Stimulated activated memory B cell treated with anti-CD40 and anti-IgM and Interleukin-4, amounts not matched to agents 10 μg/mL and 1 μg/mL and 100 μg/mL, for 72 hours (primary cell): ENCODE measurements around the gene HNF1A.

Source experiments
- ATAC-seq: fragments of 150-1000 bp; cut with Tn5 transposase; 2 replicates; pipeline ENCODE4 v1.10.0; 2021
- H3K27ac Mint-ChIP-seq: one replicate; pipeline ENCODE4 v1.8.0; 2022; ENCODE audit warnings: mild to moderate bottlenecking, mixed read lengths
- H3K27me3 Mint-ChIP-seq: one replicate; pipeline ENCODE4 v1.8.0; 2022; ENCODE audit warnings: mixed read lengths
- H3K36me3 Mint-ChIP-seq: one replicate; pipeline ENCODE4 v1.8.0; 2022; ENCODE audit warnings: mixed read lengths
- H3K4me1 Mint-ChIP-seq: one replicate; pipeline ENCODE4 v1.8.0; 2022; ENCODE audit warnings: mixed read lengths
- H3K4me3 Mint-ChIP-seq: one replicate; pipeline ENCODE4 v1.8.0; 2022; ENCODE audit warnings: mild to moderate bottlenecking, moderate library complexity, mixed read lengths
- H3K9me3 Mint-ChIP-seq: one replicate; pipeline ENCODE4 v1.8.0; 2022; ENCODE audit warnings: mixed read lengths

HNF1A gene

GRCh38 chr12:120978296-120979219, at the start of gene HNF1A:
Gene HNF1A (plus strand): TSS chr12:120978543. CDS start chr12:120978769, 226 bp downstream.
- no peaks in the 10 kb centered on the region for H3K9me3 Mint-ChIP-seq
- H3K4me1 Mint-ChIP-seq, result no peaks in the 10 kb centered on the region
- ATAC-seq, result peak; percentile 28
- H3K4me3 Mint-ChIP-seq, result no peak within 1 kb of the TSS
- peaks cover 12% of the 10 kb centered on the region for H3K27me3 Mint-ChIP-seq
- H3K27ac Mint-ChIP-seq, result no peak within 1 kb of the TSS
- no peaks in the 10 kb centered on the region for H3K36me3 Mint-ChIP-seq

- no peaks in the 10 kb centered on the region for H3K9me3 Mint-ChIP-seq
- no peaks in the 10 kb centered on the region for H3K4me1 Mint-ChIP-seq
- H3K36me3 Mint-ChIP-seq, result no peaks in the 10 kb centered on the region
- no peak overlapping the region for H3K27ac Mint-ChIP-seq
- H3K27me3 Mint-ChIP-seq, result no peaks in the 10 kb centered on the region
- ATAC-seq, result no peak
- no peak overlapping the region for H3K4me3 Mint-ChIP-seq
Observed at GRCh38 chr12:120928864-120929652, 49.3 kb upstream of the HNF1A start.

GRCh38 chr12:120930032-120930431, 48.3 kb upstream of the HNF1A start:
- Mint-ChIP-seq H3K27ac (no peak overlapping the region), H3K4me1 (no peaks in the 10 kb centered on the region), H3K9me3 (no peaks in the 10 kb centered on the region), H3K36me3 (no peaks in the 10 kb centered on the region), H3K4me3 (no peak overlapping the region), H3K27me3 (peaks cover 2% of the 10 kb centered on the region)
- no peak for ATAC-seq

- H3K27ac Mint-ChIP-seq, result no peak overlapping the region
- peaks cover 9% of the 10 kb centered on the region for H3K4me1 Mint-ChIP-seq
- no peak overlapping the region for H3K4me3 Mint-ChIP-seq
- no peak for ATAC-seq
- H3K36me3 Mint-ChIP-seq, result no peaks in the 10 kb centered on the region
- no peaks in the 10 kb centered on the region for H3K9me3 Mint-ChIP-seq
- peaks cover 21% of the 10 kb centered on the region for H3K27me3 Mint-ChIP-seq
Observed at GRCh38 chr12:120932058-120932457, 46.3 kb upstream of the HNF1A start.

GRCh38 chr12:120932956-120933526, 45.3 kb upstream of the HNF1A start:
- Mint-ChIP-seq H3K4me1 (peaks cover 9% of the 10 kb centered on the region), H3K4me3 (no peak overlapping the region), H3K9me3 (no peaks in the 10 kb centered on the region), H3K36me3 (no peaks in the 10 kb centered on the region), H3K27ac (no peak overlapping the region), H3K27me3 (peaks cover 31% of the 10 kb centered on the region)
- no peak for ATAC-seq

GRCh38 chr12:120933786-120934185, 44.6 kb upstream of the HNF1A start:
- Mint-ChIP-seq H3K27me3 (peaks cover 39% of the 10 kb centered on the region), H3K9me3 (no peaks in the 10 kb centered on the region), H3K4me3 (no peak overlapping the region), H3K4me1 (peaks cover 9% of the 10 kb centered on the region), H3K36me3 (no peaks in the 10 kb centered on the region), H3K27ac (no peak overlapping the region)
- ATAC-seq, result no peak

GRCh38 chr12:120936197-120936596, 42.1 kb upstream of the HNF1A start:
- ATAC-seq, result no peak
- H3K9me3 Mint-ChIP-seq, result no peaks in the 10 kb centered on the region
- peaks cover 41% of the 10 kb centered on the region for H3K27me3 Mint-ChIP-seq
- H3K36me3 Mint-ChIP-seq, result no peaks in the 10 kb centered on the region
- H3K27ac Mint-ChIP-seq, result peak overlapping the region; percentile 37
- H3K4me1 Mint-ChIP-seq, result peaks cover 9% of the 10 kb centered on the region
- H3K4me3 Mint-ChIP-seq, result no peak overlapping the region

GRCh38 chr12:120938496-120938895, 39.8 kb upstream of the HNF1A start:
- Mint-ChIP-seq H3K4me1 (peaks cover 9% of the 10 kb centered on the region), H3K9me3 (no peaks in the 10 kb centered on the region), H3K36me3 (no peaks in the 10 kb centered on the region), H3K4me3 (no peak overlapping the region), H3K27ac (no peak overlapping the region), H3K27me3 (peaks cover 46% of the 10 kb centered on the region)
- ATAC-seq, result no peak

- no peak for ATAC-seq
- peaks cover 46% of the 10 kb centered on the region for H3K27me3 Mint-ChIP-seq
- H3K36me3 Mint-ChIP-seq, result no peaks in the 10 kb centered on the region
- no peaks in the 10 kb centered on the region for H3K9me3 Mint-ChIP-seq
- H3K4me3 Mint-ChIP-seq, result no peak overlapping the region
- H3K27ac Mint-ChIP-seq, result no peak overlapping the region
- H3K4me1 Mint-ChIP-seq, result peaks cover 11% of the 10 kb centered on the region
Observed at GRCh38 chr12:120939523-120939922, 38.8 kb upstream of the HNF1A start.

- H3K9me3 Mint-ChIP-seq, result no peaks in the 10 kb centered on the region
- H3K4me1 Mint-ChIP-seq, result peaks cover 16% of the 10 kb centered on the region
- H3K27me3 Mint-ChIP-seq, result peaks cover 44% of the 10 kb centered on the region
- H3K4me3 Mint-ChIP-seq, result no peak overlapping the region
- no peak for ATAC-seq
- no peaks in the 10 kb centered on the region for H3K36me3 Mint-ChIP-seq
- no peak overlapping the region for H3K27ac Mint-ChIP-seq
Observed at GRCh38 chr12:120940006-120940405, 38.3 kb upstream of the HNF1A start.

GRCh38 chr12:120940799-120941198, 37.5 kb upstream of the HNF1A start:
- peaks cover 37% of the 10 kb centered on the region for H3K27me3 Mint-ChIP-seq
- peaks cover 16% of the 10 kb centered on the region for H3K4me1 Mint-ChIP-seq
- no peak overlapping the region for H3K4me3 Mint-ChIP-seq
- no peak overlapping the region for H3K27ac Mint-ChIP-seq
- peaks cover 3% of the 10 kb centered on the region for H3K9me3 Mint-ChIP-seq
- no peak for ATAC-seq
- no peaks in the 10 kb centered on the region for H3K36me3 Mint-ChIP-seq

GRCh38 chr12:120941412-120941811, 36.9 kb upstream of the HNF1A start:
- peaks cover 31% of the 10 kb centered on the region for H3K27me3 Mint-ChIP-seq
- no peaks in the 10 kb centered on the region for H3K36me3 Mint-ChIP-seq
- peaks cover 10% of the 10 kb centered on the region for H3K4me1 Mint-ChIP-seq
- H3K27ac Mint-ChIP-seq, result no peak overlapping the region
- H3K9me3 Mint-ChIP-seq, result peaks cover 3% of the 10 kb centered on the region
- no peak overlapping the region for H3K4me3 Mint-ChIP-seq
- no peak for ATAC-seq

GRCh38 chr12:120941846-120942405, 36.4 kb upstream of the HNF1A start:
- peaks cover 26% of the 10 kb centered on the region for H3K27me3 Mint-ChIP-seq
- no peak for ATAC-seq
- peaks cover 6% of the 10 kb centered on the region for H3K4me1 Mint-ChIP-seq
- H3K36me3 Mint-ChIP-seq, result no peaks in the 10 kb centered on the region
- no peak overlapping the region for H3K4me3 Mint-ChIP-seq
- H3K27ac Mint-ChIP-seq, result no peak overlapping the region
- H3K9me3 Mint-ChIP-seq, result peaks cover 3% of the 10 kb centered on the region

GRCh38 chr12:120943482-120943881, 34.9 kb upstream of the HNF1A start:
- Mint-ChIP-seq H3K4me3 (no peak overlapping the region), H3K9me3 (peaks cover 3% of the 10 kb centered on the region), H3K27ac (no peak overlapping the region), H3K4me1 (peaks cover 6% of the 10 kb centered on the region), H3K36me3 (no peaks in the 10 kb centered on the region), H3K27me3 (peaks cover 10% of the 10 kb centered on the region)
- no peak for ATAC-seq

- Mint-ChIP-seq H3K4me1 (peaks cover 6% of the 10 kb centered on the region), H3K27ac (no peak overlapping the region), H3K27me3 (peaks cover 5% of the 10 kb centered on the region), H3K4me3 (no peak overlapping the region), H3K36me3 (no peaks in the 10 kb centered on the region), H3K9me3 (peaks cover 3% of the 10 kb centered on the region)
- peak; percentile 71 for ATAC-seq
Observed at GRCh38 chr12:120944645-120945217, 33.6 kb upstream of the HNF1A start.
